HG03159 (cell line): ENCODE results near the gene TMEM45A.
"Not testable (repeated sequence)": the region's sequence is repeated elsewhere in the genome, so short reads cannot be mapped to it uniquely, and the experiment has no call there.

Source experiments
- ATAC-seq: cut with Tn5 transposase; IDR thresholded peaks from one replicate; pipeline ENCODE4 v1.9.1; 2021; ENCODE audit warnings: mild to moderate bottlenecking, moderate library complexity; ENCODE audit not compliant: unreplicated experiment

Gene TMEM45A

GRCh38 chr3:100531093-100531492 is 38.7 kb downstream of the TMEM45A start:
- no peak for ATAC-seq

- no peak for ATAC-seq
Observed at GRCh38 chr3:100532411-100532810, 40.0 kb downstream of the TMEM45A start.

GRCh38 chr3:100533176-100533575 is 40.8 kb downstream of the TMEM45A start:
- ATAC-seq, result no peak

DNA sequence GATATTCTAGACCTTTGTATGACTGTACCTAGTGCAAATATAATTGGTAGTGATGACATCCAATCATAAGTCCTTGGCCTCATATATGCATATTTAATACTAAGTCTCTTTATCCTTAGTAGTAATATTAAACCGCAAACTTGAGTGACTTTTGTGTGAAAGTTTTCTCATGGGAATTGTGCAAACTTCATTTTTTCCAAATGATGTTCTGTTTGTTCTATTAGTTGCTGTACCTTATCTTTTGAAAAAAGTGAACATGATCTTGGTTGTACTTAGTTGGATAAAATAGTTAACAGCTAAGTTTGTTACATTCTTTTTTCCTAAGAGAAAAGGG is 43.2 kb downstream of the TMEM45A start:
- ATAC-seq, result no peak

- ATAC-seq, result no peak
Observed at GRCh38 chr3:100536093-100536492, 43.7 kb downstream of the TMEM45A start.

DNA sequence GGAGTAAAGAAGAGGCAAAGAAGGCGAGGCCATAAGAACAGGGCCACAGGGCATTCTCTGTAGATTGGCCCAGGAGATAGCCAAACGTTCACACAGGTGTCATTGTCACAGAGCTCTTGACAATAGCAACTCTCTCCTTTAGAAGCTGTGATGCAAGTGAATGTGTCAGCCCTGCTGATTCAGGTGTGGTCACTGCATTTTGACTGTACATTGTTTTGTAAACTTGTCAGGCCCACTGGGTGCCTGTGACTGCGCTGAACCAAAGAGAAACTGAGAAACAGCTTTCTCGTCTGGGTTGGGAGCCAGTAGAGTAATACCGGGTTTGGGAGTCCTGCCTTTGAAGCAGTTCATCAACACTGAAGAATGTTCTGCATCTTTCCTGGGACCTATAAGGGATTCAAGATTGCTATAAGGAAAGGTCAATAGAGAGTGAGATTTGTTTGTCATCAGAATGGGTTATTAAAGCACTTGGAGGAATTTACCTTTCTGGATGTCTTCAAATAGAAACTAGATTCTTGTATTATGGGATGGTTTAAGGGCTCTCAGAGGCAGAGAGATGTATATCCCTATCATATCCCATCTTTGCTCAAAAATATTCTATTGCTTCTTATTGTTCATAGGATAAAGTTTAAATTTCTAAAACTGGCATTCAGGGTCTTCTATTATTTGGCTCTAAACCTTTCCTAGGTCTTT is 45.4 kb downstream of the TMEM45A start:
- ATAC-seq, result no peak

GRCh38 chr3:100538339-100538706 is 45.9 kb downstream of the TMEM45A start:
- ATAC-seq, result no peak

DNA sequence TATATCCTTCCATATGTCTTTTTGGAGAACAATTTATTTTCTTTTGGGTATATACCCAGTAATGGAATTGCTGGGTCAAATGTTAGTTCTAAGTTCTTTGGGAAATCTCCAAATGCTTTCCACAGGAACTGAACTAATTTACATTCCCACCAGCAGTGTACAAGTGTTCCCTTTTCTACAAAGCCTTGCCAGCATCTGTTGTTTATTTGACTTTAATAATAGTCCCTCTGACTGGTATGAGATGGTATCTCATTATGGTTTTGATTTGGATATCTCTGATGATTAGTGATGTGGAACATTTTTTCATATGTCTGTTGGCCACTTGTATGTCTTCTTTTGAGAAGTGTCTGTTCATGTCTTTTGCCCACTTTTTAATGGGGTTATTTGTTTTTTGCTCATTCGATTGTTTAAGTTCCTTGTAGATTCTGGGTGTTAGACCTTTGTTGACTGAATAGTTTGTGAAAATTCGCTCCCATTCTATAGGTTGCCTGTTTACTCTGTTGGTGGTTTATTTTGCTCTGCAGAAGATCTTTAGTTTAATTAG is 48.4 kb downstream of the TMEM45A start:
- ATAC-seq, result no peak

DNA sequence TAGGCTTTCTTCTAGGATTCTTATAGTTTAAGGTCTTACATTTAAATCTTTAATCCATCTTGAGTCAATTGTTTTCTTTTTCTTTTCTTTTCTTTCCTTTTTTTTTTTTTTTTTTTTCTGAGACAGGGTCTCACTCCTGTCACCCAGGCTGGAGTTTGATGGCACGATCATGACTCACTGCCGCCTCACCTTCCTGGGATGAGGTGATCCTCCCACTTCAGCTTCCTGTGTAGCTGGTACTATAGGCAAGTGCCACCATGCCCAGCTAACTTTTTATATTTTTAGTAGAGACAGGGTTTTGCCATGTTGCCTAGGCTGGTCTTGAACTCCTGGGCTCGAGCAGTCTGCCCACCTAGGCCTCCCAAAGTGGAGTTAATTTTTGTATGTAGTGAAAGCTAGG is 49.0 kb downstream of the TMEM45A start:
- not testable (repeated sequence) for ATAC-seq

DNA sequence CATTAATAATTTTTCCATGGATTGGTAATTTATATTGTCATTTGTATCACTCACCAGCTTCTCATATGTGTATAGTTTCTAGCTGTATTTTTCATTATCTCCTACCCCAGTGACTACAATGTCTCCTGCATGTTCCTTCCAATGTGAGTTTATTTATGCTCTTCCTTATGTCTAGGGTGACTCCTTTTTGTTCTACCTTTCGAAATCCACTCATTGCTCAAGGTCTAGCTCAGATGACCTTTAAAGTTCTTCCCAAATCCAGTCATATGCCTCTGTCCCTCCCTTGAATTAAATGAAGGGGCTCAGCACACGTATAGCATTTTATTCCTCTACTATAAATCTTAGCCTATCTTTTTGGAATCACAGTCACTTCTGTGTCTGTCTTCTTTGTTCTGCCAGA is 53.0 kb downstream of the TMEM45A start:
- no peak for ATAC-seq

DNA sequence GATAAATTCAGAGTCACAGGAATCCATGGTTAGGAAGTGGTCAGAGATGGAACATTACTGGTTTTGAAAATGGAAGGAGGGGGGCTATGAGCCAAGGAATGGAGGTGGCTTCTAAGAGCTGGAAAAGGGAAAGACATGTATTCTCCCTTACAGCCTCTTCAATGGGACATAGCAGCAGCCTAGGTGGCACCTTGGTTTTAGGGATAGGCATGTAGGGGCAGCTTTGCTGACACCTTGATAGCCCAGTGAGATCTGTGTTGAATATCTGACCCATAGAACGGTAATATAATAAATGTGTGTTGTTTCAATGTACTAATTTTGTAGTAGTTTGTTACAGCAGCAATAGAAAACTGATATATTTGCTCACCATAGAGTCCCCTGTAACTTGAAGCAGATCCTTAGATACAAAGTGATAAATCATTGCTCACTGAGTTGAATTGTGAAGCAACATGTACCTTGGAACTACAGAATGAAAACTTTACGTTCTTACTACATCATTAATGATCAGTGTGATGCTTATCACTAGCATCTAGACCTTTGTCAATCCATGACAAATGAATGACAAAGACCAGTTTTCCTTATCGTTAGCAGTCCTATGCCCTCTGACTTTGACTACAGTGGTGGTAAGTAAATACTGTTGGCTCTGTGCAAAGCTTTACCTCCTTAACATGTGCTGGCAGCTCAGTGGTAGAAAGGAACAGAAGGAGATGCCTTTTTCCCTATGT is 53.8 kb downstream of the TMEM45A start:
- no peak for ATAC-seq

DNA sequence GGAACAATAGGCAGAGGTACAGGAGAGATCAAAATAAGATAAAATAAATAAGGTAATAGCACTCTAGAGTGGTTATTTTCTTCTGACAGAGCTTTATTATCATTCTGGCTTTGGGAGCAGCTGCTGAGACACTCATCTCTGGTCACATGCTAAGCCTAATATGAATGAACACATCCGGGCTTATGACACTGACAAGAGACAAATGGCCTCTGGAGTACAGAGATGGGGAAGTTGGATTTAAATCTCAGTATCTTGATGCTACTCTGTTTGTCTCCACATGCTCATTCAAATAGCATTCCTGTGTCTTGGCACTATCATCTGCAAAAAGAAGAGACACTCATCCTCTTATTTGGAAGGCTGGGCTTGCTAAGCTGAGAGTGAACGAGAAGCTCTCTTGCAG is 55.6 kb downstream of the TMEM45A start:
- ATAC-seq, result no peak

DNA sequence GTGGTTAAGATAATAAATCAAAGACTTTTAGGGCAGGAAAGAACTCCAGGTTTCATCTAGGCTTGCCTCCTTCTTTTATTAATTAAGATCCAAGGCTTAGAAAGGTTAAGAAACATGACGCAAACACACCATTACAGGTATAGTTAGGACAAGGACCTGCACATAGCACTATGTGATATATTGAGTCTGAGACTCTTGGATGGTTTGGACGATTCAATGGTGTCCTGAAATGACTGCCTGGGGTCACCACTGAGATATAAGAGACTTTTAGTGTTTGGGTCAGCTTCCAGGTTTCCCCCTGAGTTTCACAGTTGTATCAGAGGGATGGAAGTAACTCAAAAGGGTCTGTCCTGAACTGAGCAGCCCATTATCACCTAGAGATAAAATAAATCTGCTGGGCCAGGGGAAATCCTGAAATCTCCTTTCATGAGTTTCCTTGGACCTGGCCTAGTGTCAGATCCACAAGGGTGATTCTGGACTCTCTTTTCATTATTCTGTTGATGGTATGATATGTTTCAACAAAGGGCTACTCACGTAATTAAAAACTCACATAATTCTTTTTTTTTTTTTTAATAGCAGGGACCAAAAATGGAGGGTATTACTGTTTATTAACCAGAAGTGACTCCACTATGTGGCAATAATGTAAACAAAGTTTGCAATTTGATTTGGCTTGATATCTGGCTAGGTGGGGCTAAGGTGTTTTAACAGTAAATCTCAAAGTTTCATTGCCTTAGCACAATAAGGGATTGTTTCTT is 61.4 kb downstream of the TMEM45A start:
- ATAC-seq, result no peak

DNA sequence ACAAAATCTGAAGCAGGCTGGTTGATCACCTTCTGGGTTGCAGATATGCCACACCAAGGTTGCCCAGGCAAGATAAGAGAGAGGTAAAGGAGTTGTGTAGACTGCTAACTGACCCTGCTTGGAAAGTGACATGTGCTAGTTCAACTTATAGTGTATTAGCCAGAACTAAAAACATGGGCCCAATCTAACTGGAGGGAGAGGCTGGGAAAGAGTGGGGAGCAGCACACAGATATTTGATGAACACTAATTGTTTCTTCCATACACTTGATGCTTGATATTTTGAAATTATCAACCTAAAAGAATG is 61.9 kb downstream of the TMEM45A start:
- no peak for ATAC-seq

DNA sequence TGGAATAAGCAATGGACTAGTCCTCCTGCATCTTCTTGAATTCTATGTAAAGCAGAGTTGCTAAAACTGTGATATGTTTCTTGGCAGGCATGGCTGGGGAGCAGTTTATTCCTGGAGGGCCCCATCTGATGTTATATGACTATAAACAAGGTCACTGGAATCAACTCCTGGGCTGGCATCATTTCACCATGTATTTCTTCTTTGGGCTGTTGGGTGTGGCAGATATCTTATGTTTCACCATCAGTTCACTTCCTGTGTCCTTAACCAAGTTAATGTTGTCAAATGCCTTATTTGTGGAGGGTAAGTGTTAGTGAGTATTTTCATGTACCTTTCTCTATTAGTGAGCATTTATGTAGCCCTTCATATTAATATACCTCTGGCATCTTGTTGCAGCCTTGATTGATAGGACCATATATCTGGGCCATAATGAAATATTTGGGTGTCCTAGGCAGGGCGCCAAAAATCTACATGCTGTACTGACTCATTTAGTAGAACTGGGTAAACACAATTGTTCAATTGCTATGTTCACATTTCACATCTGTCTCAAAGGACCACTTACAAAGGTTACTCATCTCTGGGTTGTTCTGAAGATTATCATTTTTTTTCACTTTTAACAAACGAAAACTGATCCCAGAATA is 64.4 kb downstream of the TMEM45A start:
- no peak for ATAC-seq

DNA sequence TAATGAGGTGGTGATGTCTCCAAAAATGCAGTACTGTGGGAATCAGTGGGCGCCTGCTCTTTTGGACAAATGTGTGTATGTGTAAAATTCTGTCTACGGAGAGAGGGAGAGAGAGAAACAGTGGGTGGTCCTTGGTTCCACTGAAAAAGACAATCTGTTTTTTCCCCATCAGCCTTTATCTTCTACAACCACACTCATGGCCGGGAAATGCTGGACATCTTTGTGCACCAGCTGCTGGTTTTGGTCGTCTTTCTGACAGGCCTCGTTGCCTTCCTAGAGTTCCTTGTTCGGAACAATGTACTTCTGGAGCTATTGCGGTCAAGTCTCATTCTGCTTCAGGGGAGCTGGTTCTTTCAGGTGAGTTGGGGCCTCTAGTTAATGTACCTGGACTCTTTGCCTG is 65.8 kb downstream of the TMEM45A start:
- ATAC-seq, result no peak

GRCh38 chr3:100560426-100560825 is 68.0 kb downstream of the TMEM45A start:
- ATAC-seq, result no peak

GRCh38 chr3:100561459-100562158 is 69.2 kb downstream of the TMEM45A start:
- no peak for ATAC-seq

DNA sequence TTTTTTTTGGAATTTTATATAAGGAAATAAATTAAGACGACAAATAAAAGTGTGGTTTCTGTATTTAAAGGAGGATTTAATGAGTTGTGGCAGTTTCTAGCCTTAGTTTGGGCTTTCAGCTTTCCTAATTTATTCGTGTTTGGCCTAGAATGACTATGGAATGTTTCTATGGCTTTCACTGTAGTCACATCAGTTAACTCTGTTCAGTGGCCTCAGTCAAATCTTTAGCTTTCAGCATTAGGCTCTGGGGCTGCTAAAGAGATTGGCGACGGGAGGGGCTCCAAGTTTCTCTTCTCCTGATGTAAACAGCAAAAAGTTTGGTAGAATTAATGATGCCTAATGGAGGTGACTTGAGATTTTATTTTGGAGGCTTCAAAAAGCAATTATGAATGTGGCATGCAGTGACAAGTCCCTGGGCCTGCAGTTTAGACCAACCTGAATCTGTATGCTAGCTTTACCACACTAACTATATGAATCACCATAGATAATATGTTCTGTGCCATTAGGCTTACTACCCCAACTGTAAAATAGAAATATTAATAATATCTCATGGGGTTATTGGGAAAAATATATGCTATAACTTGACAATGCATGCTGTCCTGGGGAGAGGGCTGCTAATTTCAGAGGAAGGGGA is 69.9 kb downstream of the TMEM45A start:
- ATAC-seq, result no peak

- no peak for ATAC-seq
Observed at GRCh38 chr3:100563228-100563627, 70.8 kb downstream of the TMEM45A start.
